GM18505 (cell line): ENCODE measurements around the gene KRTAP10-8.
"Not testable (repeated sequence)": the region's sequence is repeated elsewhere in the genome, so short reads cannot be mapped to it uniquely, and the experiment has no call there.

ENCODE experiments used
- ATAC-seq: cut with Tn5 transposase; IDR thresholded peaks from one replicate; pipeline ENCODE4 v1.9.1; 2021; ENCODE audit not compliant: unreplicated experiment
- POLR2A ChIP-seq: IDR thresholded peaks from 4 replicates; pipeline ENCODE4 v1.6.1; 2011; ENCODE audit warnings: borderline replicate concordance; ENCODE audit not compliant: insufficient read depth, insufficient read length; ENCODE audit errors: extremely low read depth

KRTAP10-8 gene

DNA sequence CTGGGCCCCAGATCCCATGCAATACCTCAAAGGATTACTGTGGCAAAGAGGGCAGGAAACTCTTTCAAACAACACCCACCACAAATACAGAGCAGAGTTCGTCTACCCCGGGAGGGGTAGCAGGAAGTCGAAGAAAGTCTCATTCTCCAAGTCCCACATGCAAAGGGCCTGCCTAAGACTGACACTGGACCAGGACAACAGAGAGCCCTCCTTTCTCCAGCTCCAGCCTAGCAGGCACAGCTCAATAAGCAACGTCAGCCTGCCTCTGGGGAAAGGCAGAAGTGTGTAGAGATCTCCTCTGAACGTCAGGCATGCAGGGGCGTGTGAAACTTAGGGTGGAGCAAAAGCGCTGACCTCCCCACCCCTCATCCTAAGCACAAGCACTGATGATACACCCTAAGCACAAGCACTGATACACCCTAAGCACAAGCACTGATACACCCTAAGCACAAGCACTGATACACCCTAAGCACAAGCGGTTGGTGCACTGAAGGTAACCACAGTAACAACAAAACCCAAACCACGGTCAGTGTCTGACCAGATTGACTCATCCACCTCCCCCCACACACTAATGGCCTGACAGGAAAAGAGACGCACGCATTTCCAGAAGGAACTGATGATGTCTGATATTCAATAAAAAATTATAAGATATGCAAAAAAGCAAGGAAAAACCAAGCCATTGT is 47.2 kb downstream of the KRTAP10-8 start:
- no peak for ATAC-seq
- TF ChIP-seq POLR2A: no peak

DNA sequence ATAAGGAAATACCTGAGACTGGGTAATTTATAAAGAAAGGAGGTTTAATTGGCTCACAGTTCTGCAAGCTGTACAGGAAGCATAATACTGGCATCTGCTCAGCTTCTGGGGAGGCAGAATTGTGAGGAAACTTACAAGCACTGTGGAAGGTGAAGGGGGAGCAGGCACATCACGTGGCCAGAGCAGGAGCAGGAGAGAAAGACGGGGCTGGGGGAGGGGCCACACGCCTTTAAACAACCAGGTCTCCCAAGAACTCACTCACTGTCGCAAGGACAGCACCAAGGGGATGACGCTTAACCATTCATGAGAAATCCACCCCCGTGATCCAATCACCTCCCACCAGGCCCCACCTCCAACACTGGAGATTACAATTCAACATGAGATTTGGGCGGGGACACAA is 49.7 kb downstream of the KRTAP10-8 start:
- ATAC-seq: not testable (repeated sequence)
